Activated CD8-positive, alpha-beta memory T cell treated with anti-CD3 and anti-CD28 coated beads, Interleukin-2, amount 50 U/mL, for 24 hours (primary cell): Measurements from ENCODE around the gene TBC1D17.

ENCODE experiments used
- DNase-seq: peaks from one replicate; pipeline ENCODE4 v3.0.0-alpha.2; 2020; ENCODE audit errors: extremely low read depth

The TBC1D17 gene

DNA sequence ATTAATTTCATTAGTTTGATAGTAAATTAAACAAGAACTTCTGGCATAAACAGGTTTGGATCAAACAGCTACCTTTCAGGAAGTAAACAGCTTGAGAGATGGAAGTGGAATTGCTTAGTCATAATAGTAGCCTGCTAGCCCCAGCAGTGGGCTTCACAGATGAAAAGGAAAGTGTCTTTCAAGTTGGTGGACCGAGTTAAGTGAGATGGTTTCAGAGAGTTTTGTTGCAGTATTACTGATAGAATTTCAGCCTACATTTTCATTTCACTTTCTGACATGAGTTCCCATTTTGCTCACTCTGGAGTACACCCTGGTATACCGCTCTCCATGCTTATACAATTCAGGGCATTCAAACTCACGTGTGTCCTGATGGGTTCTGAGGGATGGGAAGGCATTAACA is 28.6 kb upstream of the TBC1D17 start:
- no peak for DNase-seq

DNA sequence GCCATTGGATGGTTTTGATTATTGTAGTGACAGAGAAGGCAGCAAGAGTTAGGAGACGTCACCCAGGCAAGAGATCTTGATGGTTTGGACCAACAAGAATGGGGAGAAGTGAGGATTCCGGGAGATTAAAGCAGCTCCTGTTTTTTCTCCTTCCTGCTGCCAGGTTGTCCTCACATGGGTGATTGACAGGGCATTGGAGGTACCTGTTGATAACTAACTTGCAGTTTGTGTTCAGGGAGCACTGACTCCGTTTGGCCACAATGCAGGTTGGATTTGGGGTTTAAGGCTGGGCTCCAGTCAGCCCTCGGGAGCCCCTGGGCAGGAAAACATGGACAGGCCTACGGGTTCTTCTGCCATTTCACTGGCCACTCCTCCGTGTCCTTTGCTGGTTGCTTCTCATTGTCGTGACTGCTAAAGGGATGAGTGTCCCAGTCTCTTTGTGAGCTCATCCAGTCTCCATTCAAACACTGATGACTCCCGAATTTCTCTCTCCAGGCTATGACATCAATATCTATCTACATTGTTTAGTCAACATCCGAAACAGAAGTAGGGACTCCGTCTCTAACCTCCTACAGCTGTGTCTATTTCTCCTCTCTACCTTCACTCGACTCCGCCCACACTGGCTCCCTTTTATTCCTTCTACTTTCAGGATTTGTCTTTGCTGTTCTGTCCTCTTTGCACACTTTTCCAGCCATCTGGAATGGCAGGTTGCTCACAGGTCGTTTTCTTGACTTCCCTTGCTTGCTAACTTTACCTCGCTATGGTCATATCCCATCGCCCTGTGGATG is 27.9 kb upstream of the TBC1D17 start:
- DNase-seq: no peak

DNA sequence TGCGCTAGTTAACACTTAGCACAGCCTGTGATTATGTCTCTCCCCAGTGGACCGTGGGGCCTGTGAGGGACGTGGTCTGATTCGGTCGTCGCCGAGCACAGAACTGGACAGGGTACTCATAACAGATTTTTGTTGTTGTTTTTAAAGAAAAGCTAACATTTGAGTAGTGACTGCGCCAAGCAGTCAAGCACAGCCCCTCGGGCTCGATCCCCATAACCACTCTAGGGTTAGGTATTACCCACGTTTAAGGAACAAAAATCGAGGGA is 27.3 kb upstream of the TBC1D17 start:
- no peak for DNase-seq

DNA sequence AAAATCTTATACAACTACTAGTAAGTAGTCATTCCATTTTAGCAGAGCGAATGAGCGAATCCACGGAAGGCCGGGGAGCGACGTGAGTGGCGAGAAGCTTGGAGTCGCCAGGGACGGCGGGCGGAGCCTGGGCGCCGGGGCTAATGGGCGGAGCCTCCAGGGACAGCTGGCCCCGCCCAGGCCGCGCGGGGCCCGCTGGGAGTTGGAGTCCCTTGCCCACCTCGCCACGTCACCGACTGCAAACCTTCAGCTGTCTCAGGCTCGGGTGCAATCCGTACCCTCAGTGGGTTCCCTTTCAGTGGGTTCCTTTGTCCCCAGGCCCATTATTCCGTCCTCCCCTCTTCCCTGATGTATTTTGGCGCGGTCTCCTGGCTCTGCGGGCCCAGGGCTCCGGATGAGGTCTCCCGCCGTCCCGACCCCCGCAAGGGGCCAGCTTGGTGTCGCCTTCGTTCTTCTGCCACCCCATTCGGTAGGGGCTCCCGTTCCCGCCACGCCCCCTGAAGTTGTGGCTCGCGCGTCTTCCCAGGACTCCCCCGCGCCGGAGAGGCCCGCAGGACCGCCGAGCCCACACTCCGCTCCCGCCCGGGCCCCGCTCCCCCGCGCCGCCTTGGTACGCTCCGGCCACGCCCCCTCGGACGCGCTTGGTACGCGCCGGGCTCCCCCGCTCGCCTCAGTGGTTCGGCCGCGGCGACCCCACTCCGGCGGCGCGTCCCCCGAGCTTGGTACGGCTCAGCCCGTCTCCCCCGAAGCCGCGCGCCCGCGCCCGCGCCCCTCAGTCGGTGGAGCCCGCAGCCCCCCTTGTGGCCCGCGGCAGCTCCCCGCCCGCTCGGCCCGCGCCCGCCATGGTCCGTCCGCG is 26.8 kb upstream of the TBC1D17 start, which contains the start of gene PTOV1:
Gene PTOV1 (plus strand): TSS at position 673 of the 856 bp plus-strand sequence.
- DNase-seq: peak; percentile 62

DNA sequence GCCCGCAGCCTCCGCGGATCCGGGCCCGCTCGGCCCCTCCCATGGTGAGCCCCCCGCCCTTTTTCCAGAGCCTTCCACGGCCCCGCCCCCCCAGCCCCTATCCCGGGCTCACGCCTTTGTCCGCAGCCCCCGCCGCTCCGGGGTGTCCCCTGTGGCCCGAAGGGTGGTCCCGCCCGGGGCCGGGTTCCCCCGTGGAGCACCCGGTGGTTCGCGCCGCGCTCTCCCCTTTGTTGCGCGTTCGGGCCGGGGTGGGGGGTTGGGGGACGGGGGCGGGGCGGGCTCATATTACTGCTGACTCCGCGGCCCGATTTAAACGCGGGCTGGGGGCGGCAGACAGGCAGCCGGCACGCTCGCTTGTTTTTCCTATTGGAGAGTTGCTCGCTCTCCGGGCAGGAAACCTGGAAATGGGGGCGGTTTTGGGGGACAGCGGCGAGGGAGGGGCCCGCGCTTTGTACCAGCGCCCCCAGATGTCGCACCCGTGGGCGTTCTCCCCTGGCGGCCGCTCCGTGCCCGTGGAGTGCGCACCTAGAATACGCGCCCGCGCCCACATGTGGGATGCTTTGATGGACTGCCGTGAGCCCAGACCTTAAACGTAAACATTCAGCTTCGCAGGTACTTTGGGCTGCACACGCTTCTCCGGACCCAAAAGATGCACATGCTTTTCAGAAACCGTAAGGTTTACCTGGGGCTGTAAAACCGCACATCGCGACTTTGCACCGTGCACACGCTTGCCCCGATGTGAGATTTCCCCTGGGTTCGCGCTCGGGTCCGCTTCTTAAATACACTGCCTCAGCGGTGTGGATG is 25.8 kb upstream of the TBC1D17 start:
- DNase-seq: no peak

DNA sequence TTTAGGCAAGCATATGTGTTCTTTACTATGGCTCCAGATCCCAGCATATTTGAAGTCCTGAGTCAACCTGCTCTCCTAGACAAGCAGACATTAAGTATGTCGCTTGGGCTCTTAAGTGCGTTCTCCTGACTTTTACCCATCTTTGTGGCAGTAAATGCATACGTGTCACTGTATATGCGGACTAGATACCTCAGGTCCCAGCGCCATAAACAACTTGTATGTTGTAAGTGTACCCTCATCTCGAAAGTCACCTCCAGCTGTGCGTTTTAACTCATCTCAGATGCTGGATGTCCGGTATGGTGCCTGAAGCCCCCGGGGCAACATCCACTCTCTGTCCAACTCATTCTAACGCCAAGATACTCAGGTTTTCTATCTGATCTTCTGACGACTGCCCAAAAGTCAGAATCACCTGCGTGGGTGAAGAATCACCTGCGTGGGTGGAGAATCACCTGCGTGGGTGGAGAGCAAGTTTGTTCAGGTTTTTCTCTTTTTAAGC is 24.8 kb upstream of the TBC1D17 start:
- no peak for DNase-seq

DNA sequence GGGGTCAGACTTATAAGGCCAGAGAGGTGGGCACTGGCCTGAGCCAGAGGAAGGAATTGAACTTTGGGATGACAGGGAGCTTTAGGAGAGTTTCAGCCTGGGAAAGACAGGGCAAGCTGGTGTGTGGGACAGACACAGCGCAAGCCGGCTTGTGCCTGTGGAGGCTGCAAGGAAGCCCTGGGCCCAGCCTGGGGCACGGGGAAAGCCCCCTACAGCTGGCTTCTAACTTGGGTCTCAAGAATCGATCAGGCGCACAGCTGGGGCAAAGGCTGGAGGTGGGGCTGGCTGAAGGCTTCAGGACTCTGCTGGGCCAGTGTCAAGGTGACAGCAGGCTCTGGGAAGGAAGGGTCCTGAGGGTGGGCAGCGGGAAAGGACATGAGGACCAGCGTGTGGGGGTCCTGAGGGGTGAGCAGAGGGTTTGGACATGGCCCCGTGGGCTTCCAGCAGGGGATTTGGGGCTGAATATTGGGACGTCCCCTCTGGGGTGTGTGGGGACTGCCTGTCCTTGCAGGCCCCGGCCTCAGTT is 23.6 kb upstream of the TBC1D17 start:
- no peak for DNase-seq

DNA sequence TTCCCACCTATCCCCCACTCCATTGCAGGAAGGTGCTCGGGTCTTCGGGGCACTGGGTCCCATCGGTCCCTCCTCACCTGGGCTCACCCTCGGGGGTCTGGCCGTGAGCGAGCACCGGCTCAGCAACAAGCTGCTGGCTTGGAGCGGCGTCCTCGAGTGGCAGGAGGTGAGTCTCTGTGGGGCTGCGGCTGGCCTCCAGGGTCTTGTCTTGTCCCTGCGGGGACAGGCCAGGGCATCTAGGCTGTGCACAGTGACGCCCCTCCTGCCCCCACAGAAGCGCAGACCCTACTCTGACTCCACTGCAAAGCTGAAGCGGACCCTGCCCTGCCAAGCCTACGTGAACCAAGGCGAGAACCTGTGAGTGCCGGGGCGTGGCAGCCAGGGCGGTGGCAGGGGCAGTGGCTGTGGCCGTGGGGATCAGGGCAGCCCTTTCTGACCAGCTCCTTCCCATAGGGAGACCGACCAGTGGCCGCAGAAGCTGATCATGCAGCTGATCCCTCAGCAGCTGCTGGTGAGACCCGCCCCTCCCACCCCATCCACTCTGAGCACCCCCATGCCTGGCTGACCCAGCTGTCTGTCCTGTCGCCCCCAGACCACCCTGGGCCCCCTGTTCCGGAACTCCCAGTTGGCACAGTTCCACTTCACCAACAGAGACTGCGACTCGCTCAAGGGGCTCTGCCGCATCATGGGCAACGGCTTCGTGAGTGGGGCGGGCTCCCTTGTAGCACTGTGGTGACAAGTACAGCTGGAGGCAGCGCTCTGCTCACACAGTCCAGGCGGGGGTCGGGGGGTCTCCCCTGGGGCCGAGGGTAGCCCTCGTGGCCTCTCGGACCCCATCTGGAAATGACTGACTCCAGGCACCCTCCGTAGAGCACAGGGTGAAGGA is 22.9 kb upstream of the TBC1D17 start:
- no peak for DNase-seq

DNA sequence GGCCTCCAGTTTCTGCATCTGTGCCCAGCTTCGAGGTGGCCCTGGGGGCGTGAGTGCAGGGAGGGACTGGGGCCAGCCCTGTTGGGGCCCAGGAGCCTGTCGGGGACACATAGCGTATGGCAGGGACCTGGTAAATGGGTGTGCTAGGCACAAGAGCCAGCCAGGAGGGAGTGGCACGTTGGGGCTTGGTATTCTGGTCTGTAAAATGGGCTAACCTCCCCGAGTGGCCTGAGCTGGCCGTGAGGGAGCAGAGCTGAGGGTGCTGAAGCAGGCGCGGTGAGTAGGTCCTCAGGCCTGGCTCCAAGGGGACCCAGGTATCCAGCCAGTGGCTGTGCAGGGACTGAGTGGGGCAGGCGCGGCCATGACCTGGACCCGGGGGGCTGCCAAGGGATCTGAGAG is 22.2 kb upstream of the TBC1D17 start:
- DNase-seq: no peak

DNA sequence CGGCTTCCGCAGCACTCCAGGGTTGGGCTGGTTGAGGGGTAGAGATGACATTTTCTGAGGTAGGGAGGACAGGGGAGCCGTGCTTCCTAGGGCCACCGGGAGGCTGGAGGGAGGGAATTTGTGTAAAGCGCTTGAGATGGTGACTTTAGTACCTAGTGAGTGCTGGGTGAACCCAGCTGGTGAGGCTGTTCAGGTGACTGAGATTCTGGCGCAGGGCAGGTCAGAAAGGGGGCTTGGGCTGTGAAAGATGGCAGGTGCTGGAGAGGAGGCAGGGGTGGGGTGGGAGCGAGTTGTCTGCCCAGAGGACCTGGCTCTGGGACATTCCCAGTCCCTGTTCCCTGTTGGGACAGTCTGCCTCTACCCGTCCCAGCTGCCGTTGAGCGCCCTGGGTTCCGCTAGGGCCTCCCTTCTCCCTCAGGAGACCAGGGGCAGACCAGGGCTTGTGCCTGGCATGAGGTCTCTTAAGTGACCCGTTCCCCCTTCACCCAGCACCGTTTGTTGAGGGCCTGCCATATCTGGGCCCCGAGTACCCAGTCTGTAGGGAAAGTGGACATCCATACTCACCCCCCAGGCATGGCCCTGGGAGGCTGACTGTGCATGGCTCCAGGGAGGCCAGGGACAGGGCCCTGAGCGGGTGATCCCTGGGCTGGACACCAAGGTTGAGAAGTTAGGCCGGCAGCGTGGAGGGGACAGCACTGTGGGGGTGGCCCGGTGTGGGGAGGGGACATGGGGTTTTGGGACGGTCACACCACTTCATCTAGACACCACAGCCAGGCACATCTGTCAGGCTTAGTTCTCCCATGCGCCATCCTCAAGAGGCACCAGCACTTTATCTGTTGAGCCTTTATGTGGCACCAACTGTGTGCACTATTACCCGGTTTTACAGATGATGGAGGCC is 21.6 kb upstream of the TBC1D17 start:
- DNase-seq: no peak

DNA sequence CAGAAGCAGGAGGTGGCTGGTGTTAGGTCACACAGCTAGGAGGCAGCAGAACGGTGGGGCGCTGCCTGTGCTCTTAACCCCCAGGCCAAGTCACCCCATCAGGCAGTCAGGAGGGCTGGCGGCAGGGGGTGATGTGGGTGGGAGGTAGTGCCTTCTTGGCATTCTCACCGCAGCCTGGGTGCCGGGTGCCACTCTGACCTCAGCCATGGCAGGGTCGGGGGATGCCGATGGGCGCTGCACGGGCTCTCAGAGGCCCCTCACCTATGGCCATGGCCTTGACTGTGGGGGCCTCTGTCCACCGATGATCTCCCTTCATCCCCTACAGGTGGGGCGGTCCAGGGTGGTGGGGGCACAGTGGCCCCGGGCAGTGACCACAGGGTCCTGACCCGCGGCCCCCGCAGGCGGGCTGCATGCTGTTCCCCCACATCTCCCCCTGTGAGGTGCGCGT is 20.9 kb upstream of the TBC1D17 start:
- DNase-seq: no peak

DNA sequence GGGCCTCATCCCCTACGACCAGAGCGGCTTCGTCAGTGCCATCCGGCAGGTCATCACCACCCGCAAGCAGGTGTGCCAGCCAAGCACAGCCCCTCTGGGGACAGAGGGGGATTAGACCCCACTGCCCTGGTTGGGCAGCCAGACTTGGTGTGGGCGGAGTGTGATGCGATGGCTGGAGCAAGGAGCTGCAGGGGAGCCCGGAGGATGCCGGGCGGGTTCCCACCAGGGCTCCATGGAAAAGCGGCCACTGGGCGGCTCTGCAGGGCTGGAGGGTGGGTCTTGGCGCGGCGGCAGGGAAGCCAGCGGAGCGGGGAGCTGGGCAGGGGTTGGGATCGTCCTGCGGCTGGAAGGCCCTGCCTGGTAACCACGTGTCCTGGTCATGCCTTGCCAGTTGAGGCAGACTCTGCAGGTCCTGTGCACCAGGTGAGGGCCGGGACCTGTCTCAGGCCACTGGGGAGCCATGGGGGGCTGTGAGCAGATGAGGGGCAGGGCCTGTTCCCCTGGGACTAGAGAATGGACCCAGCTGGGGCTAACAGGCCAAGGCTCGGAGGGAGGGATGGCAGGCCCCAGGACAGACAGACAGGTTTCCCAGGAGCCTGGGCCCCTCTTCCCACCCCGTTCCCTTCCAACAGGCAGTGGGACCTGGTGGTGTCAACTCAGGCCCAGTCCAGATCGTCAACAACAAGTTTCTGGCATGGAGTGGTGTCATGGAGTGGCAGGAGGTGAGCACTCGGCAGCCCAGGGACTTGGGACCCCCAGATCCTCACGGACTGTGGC is 20.3 kb upstream of the TBC1D17 start:
- no peak for DNase-seq

DNA sequence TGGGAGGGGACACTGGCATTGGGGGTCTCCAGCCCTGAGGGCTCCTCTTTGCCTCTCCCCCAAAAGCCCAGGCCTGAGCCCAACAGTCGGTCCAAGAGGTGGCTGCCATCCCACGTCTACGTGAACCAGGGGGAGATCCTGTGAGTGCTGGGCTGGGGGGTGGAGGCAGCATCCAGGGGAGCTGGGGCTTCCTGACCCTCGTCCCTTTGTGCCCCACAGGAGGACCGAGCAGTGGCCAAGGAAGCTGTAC is 19.7 kb upstream of the TBC1D17 start:
- no peak for DNase-seq

DNA sequence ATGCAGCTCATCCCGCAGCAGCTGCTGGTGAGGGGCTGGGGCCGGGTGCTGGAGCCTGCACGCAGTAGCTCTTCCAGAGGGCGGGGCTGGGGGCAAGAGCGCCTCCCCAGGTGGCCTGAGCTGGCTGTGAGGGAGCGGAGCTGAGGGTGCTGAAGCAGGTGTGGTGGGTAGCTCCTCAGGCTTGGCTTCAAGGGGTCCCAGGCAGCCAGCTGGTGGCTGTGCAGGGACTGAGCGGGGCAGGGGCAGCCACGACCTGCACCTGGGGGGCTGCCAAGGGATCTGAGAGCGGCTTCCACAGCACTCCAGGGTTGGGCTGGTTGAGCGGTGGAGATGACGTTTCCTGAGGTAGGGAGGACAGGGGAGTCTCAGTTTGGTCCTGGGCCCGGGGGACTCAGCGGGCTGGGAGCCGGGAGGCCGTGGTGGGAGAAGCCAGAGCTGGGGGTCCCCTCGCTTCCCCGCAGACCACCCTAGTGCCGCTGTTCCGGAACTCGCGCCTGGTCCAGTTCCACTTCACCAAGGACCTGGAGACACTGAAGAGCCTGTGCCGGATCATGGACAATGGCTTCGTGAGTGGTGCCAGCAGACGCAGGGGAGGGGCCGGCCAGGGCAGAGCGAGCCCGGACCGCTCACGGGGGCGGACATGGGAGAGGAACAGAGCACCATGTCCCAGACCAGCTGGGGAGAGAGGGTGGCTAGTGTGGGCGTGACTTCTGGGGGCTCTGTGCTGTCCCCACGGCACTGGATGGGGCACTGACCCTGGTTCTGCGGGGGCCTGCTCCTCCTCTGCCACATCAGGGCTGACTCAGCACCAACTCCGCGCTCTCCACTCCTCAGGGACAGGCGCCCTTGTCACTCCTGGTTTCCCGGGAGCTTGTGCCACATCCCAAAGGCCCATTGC is 19.2 kb upstream of the TBC1D17 start:
- DNase-seq: no peak

DNA sequence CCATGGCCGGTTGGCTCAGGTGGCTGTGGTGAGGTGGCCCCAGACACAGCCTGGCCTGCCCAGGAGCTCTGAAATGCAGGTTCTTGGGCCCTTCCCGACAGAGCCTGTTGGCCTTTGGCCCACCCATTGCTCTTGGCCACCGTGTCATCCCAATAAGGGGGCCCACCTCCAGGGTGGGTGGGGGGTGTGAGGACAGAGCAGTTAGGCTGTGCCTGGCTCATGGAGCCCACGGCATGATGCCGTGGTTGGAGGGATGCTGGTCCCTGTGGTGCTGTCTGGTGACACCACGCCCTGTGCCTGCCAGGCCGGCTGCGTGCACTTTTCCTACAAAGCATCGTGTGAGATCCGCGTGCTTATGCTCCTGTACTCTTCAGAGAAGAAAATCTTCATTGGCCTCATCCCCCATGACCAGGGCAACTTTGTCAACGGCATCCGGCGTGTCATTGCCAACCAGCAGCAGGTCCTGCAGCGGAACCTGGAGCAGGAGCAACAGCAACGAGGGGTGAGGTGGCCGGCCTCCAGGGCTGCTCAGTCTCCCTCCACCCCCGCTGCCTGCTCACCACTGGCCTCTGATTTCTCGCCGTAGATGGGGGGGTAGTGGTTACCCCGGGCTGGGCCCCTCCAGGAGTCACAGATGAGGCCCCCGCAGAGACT is 17.7 kb upstream of the TBC1D17 start:
- no peak for DNase-seq

DNA sequence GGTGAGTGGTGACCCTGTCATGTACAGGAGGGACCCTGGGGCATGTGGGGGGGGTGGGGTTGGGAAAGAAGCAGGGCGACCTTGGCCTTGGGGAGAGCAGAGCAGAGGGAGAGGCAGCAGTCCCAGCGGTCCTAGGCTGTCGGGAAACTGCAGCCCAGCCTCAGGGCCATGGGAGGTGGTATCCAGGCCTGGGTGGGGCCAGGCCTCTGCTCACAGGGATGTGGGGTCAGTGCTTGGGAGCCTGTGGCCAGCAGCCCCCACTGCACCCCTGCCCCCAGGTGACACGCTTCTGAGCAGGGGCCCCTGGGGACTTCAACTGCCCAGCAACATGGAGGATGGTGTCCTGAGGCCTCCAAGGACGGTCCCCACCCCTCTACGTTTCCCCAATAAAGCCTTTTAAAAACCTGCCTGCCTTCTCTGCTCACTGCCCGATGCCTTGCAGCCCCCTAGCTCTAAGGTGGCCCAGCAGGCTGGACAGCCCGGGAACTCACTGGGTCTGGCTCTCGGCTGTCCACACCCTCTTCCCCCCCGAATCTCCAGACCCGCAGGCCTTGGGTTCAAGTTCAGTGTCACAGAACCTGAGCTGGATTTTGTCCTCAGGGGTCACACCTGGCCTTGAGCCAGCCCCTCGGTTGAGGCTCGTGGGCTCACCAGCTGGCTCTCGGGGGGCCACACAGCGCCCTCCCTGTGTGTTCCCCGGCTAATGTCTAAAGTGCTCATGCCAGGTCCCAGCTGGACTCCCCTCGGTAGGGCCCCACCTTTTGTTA is 17.0 kb upstream of the TBC1D17 start:
- DNase-seq: no peak

DNA sequence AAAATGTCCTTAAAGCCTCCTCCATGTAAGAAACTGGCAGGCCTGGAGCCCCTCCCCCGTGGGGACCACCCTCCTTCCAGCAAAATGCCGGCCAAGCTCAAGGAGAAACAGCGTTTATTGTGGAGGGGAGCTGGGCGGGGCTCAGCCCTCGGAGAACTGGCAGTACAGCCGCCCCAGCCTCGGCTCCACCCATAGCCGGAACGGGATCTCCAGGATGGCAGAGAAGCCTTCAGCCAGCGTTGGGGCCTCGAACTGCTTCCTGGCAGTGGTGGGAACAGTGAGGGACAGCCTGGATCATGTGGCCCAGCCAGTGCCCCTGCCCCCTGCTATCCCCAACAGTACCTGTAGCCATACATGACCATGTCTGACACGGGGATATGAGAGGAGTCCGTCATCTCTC is 16.4 kb upstream of the TBC1D17 start:
- DNase-seq: no peak
